Natural killer cell (primary cell): ENCODE data around the gene SH3RF2. TPM values are rescaled to one million over a fixed set of nuclear protein-coding genes. Genes with fewer than 3 reads are reported as not detected.

Source experiments
- ATAC-seq, 3 donors: fragments of 150-1000 bp in 2 of 3; fragments of 200-7000 bp in 1 of 3; cut with Tn5 transposase; 1 replicate in 1 of 3; 2 replicates in 2 of 3; pipeline ENCODE4 v1.10.0; 2021; ENCODE audit warnings: mild to moderate bottlenecking in 2 of 3, moderate library complexity in 2 of 3
- DNase-seq, 2 donors: peaks; one replicate each; pipeline versions ENCODE4 v3.0.0 to v3.0.0-alpha.2; 2013 to 2021; ENCODE audit warnings: mixed read lengths in 1 of 2
- H3K27ac ChIP-seq: one replicate; pipeline ENCODE4 v1.5.1; 2013; ENCODE audit warnings: mild to moderate bottlenecking, low read length
- H3K27me3 ChIP-seq: one replicate; pipeline ENCODE4 v1.6.1; 2013; ENCODE audit warnings: low read length; ENCODE audit not compliant: control insufficient read depth, insufficient read depth
- H3K36me3 ChIP-seq: one replicate; pipeline ENCODE4 v1.6.1; 2013; ENCODE audit warnings: low read length; ENCODE audit not compliant: control insufficient read depth, insufficient read depth
- H3K4me1 ChIP-seq: one replicate; pipeline ENCODE4 v1.6.1; 2013; ENCODE audit warnings: low read length; ENCODE audit not compliant: control insufficient read depth, insufficient read depth
- H3K4me3 ChIP-seq: one replicate; pipeline ENCODE4 v1.5.1; 2013; ENCODE audit warnings: low read length
- H3K9me3 ChIP-seq: one replicate; pipeline ENCODE4 v1.6.1; 2013; ENCODE audit warnings: low read length; ENCODE audit not compliant: control insufficient read depth, insufficient read depth
- H3K27ac Mint-ChIP-seq, 2 donors: one replicate each; pipeline ENCODE4 v1.8.0; 2022; ENCODE audit warnings: mild to moderate bottlenecking in 2 of 2, mixed read lengths in 2 of 2, moderate library complexity in 1 of 2
- H3K27me3 Mint-ChIP-seq, 2 donors: one replicate each; pipeline ENCODE4 v1.8.0; 2022; ENCODE audit warnings: low read depth in 2 of 2, mixed read lengths in 2 of 2
- H3K36me3 Mint-ChIP-seq: one replicate; pipeline ENCODE4 v1.8.0; 2022; ENCODE audit warnings: mixed read lengths
- H3K4me1 Mint-ChIP-seq, 2 donors: one replicate each; pipeline ENCODE4 v1.8.0; 2022; ENCODE audit warnings: mixed read lengths in 2 of 2
- H3K4me3 Mint-ChIP-seq: one replicate; pipeline ENCODE4 v1.8.0; 2022; ENCODE audit warnings: mild to moderate bottlenecking, moderate library complexity, mixed read lengths
- H3K9me3 Mint-ChIP-seq, 2 donors: one replicate each; pipeline ENCODE4 v1.8.0; 2022; ENCODE audit warnings: mixed read lengths in 2 of 2
- CTCF ChIP-seq: fragments of 200-600 bp; IDR thresholded peaks from one replicate; pipeline ENCODE4 v1.8.0; 2022; ENCODE audit warnings: antibody characterized with exemption
- WGBS: methylation state at CpG from one replicate; pipeline ENCODE4 v1.1.7; 2013; ENCODE audit warnings: missing lambda C conversion rate; ENCODE audit not compliant: insufficient coverage; 5-methylcytosine and 5-hydroxymethylcytosine counted together
- intact Hi-C: fragments of 100-400 bp; cut with micrococcal nuclease; formaldehyde crosslinking; loops from one replicate; pipeline ENCODE4 v1.14.2; 2022
- total RNA-seq, 4 donors: library from RNA; stranded (reverse); fragments of 120-200 nt in 1 of 4; gene quantifications; one replicate each; pipeline versions ENCODE4 v1.2.3 to v1.2.4, GENCODE V29; 2013 to 2022

SH3RF2 gene
- total RNA-seq, 3 donors from 2014 or later (not counting 1 experiment from before 2014, with no cell fraction given) = 0.28 to 0.35 TPM; not detected in 1

- ATAC-seq (no peak), DNase-seq (no peak)
- Histone ChIP-seq H3K27ac (no peak overlapping the region), H3K9me3 (no peaks in the 10 kb centered on the region), H3K27me3 (no peaks in the 10 kb centered on the region), H3K36me3 (no peaks in the 10 kb centered on the region), H3K4me1 (no peaks in the 10 kb centered on the region), H3K4me3 (no peak overlapping the region)
- H3K9me3 Mint-ChIP-seq = no peaks in the 10 kb centered on the region
- no peak for TF ChIP-seq CTCF
- no peaks in the 10 kb centered on the region for H3K4me1 Mint-ChIP-seq
- intact Hi-C loops = no loop called here
- no peak overlapping the region for H3K4me3 Mint-ChIP-seq
- peaks cover 13 to 20% of the 10 kb centered on the region in 2 donors for H3K27me3 Mint-ChIP-seq
- H3K27ac Mint-ChIP-seq = no peak overlapping the region
- H3K36me3 Mint-ChIP-seq = no peaks in the 10 kb centered on the region
Observed at GRCh38 chr5:146052780-146053179, 116.4 kb downstream of the SH3RF2 start.

- no peak for DNase-seq
- Histone ChIP-seq H3K27ac (no peak overlapping the region), H3K27me3 (no peaks in the 10 kb centered on the region), H3K4me3 (no peak overlapping the region), H3K36me3 (no peaks in the 10 kb centered on the region), H3K9me3 (no peaks in the 10 kb centered on the region), H3K4me1 (no peaks in the 10 kb centered on the region)
- no peaks in the 10 kb centered on the region for H3K9me3 Mint-ChIP-seq
- H3K4me3 Mint-ChIP-seq = no peak overlapping the region
- intact Hi-C loops = no loop called here
- WGBS = no CpG with 5 or more reads among the region's 2 CpGs
- peaks cover 12 to 18% of the 10 kb centered on the region in 2 donors for H3K27me3 Mint-ChIP-seq
- no peaks in the 10 kb centered on the region for H3K36me3 Mint-ChIP-seq
- no peak for ATAC-seq
- H3K27ac Mint-ChIP-seq = no peak overlapping the region
- no peaks in the 10 kb centered on the region for H3K4me1 Mint-ChIP-seq
- TF ChIP-seq CTCF = no peak
Observed at GRCh38 chr5:146055432-146055831, 119.1 kb downstream of the SH3RF2 start.

GRCh38 chr5:146059460-146060220 lies 123.3 kb downstream of the SH3RF2 start:
- H3K9me3 Mint-ChIP-seq = no peaks in the 10 kb centered on the region
- DNase-seq (no peak), ATAC-seq (no peak)
- intact Hi-C loops = no loop called here
- Histone ChIP-seq H3K27me3 (no peaks in the 10 kb centered on the region), H3K9me3 (no peaks in the 10 kb centered on the region), H3K4me3 (no peak overlapping the region), H3K4me1 (no peaks in the 10 kb centered on the region), H3K36me3 (no peaks in the 10 kb centered on the region), H3K27ac (no peak overlapping the region)
- no peak overlapping the region for H3K4me3 Mint-ChIP-seq
- no peak for TF ChIP-seq CTCF
- H3K27me3 Mint-ChIP-seq = peaks cover 5 to 9% of the 10 kb centered on the region in 2 donors
- H3K27ac Mint-ChIP-seq = no peak overlapping the region
- H3K36me3 Mint-ChIP-seq = no peaks in the 10 kb centered on the region
- 85% methylated on average over 16 of the region's 22 CpGs for WGBS
- H3K4me1 Mint-ChIP-seq = no peaks in the 10 kb centered on the region

GRCh38 chr5:146060221-146060585 lies 123.8 kb downstream of the SH3RF2 start:
- Mint-ChIP-seq H3K27me3 (peaks cover 5 to 9% of the 10 kb centered on the region in 2 donors), H3K27ac (no peak overlapping the region), H3K4me3 (no peak overlapping the region), H3K9me3 (no peaks in the 10 kb centered on the region), H3K36me3 (no peaks in the 10 kb centered on the region), H3K4me1 (no peaks in the 10 kb centered on the region)
- WGBS = 88% methylated on average over 5 of the region's 5 CpGs
- DNase-seq (no peak), ATAC-seq (no peak)
- H3K27me3 ChIP-seq = no peaks in the 10 kb centered on the region
- H3K4me3 ChIP-seq = no peak overlapping the region
- TF ChIP-seq CTCF = no peak
- H3K4me1 ChIP-seq = no peaks in the 10 kb centered on the region
- intact Hi-C loops = no loop called here
- no peak overlapping the region for H3K27ac ChIP-seq
- no peaks in the 10 kb centered on the region for H3K9me3 ChIP-seq
- no peaks in the 10 kb centered on the region for H3K36me3 ChIP-seq
